Suppressor macrophage treated with lipopolysaccharide for 1 hour (primary cell): ENCODE measurements around the gene AMBRA1.

ENCODE experiments used
- DNase-seq, 3 donors: peaks; one replicate each; pipeline ENCODE4 v3.0.0-alpha.2; 2020 to 2022

Gene AMBRA1

GRCh38 chr11:46505741-46506482, 87.9 kb downstream of the AMBRA1 start:
- DNase-seq = no peak

- DNase-seq = no peak
Observed at GRCh38 chr11:46504817-46505613, 88.8 kb downstream of the AMBRA1 start.

GRCh38 chr11:46499821-46500220, 94.0 kb downstream of the AMBRA1 start:
- no peak for DNase-seq

- no peak for DNase-seq
Observed at GRCh38 chr11:46498968-46499367, 94.9 kb downstream of the AMBRA1 start.

- no peak for DNase-seq
Observed at GRCh38 chr11:46498179-46498578, 95.6 kb downstream of the AMBRA1 start.

GRCh38 chr11:46497498-46497897, 96.3 kb downstream of the AMBRA1 start:
- DNase-seq = no peak

- no peak for DNase-seq
Observed at GRCh38 chr11:46493791-46494190, 100.0 kb downstream of the AMBRA1 start.

- DNase-seq = no peak
Observed at GRCh38 chr11:46492532-46492931, 101.3 kb downstream of the AMBRA1 start.

- DNase-seq = no peak
Observed at GRCh38 chr11:46491661-46492330, 102.0 kb downstream of the AMBRA1 start.

- no peak for DNase-seq
Observed at GRCh38 chr11:46490666-46491065, 103.2 kb downstream of the AMBRA1 start.

- peak; percentile 35 to 51 (median 43) for DNase-seq
Observed at GRCh38 chr11:46489656-46490560, 103.9 kb downstream of the AMBRA1 start.

GRCh38 chr11:46485856-46486443, 107.9 kb downstream of the AMBRA1 start:
- no peak for DNase-seq

- no peak for DNase-seq
Observed at GRCh38 chr11:46484101-46484500, 109.7 kb downstream of the AMBRA1 start.

GRCh38 chr11:46480909-46481308, 112.9 kb downstream of the AMBRA1 start:
- no peak for DNase-seq

GRCh38 chr11:46480166-46480726, 113.6 kb downstream of the AMBRA1 start:
- no peak for DNase-seq

- no peak for DNase-seq
Observed at GRCh38 chr11:46479601-46480000, 114.2 kb downstream of the AMBRA1 start.

- no peak for DNase-seq
Observed at GRCh38 chr11:46478196-46478595, 115.6 kb downstream of the AMBRA1 start.

GRCh38 chr11:46477136-46477535, 116.7 kb downstream of the AMBRA1 start:
- DNase-seq = no peak

GRCh38 chr11:46475926-46476545, 117.8 kb downstream of the AMBRA1 start:
- DNase-seq = no peak

GRCh38 chr11:46475051-46475925, 118.5 kb downstream of the AMBRA1 start:
- DNase-seq = no peak
